ENCODE measurements around the gene RPS10.

DNA sequence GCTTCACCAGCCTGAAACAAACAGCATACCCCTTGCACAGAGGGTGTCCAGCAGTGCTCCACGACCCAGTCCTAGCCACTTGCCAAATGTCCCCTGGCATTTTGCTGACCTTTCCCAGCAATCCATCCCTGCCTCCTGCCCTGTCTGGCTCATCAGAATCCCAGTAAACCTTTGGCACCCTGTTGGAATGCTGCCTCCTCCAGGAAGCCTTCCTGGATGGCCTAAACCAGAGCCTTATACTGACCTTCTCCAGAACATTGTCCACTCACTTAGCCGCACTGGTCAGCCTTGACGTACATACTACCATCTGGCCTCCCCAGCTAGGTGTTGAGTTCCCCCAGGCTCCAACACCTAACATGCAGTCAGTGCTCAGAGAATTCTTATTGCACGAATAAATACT lies 38.0 kb upstream of the RPS10 start:
- no peak for TF ChIP-seq POLR2A (IDR thresholded peaks at IDR 0.05; ENCODE audit: control extremely low read depth in 1 of 2, low read depth in 2 of 2, low read length in 2 of 2)
- TF ChIP-seq, protein P1, sequence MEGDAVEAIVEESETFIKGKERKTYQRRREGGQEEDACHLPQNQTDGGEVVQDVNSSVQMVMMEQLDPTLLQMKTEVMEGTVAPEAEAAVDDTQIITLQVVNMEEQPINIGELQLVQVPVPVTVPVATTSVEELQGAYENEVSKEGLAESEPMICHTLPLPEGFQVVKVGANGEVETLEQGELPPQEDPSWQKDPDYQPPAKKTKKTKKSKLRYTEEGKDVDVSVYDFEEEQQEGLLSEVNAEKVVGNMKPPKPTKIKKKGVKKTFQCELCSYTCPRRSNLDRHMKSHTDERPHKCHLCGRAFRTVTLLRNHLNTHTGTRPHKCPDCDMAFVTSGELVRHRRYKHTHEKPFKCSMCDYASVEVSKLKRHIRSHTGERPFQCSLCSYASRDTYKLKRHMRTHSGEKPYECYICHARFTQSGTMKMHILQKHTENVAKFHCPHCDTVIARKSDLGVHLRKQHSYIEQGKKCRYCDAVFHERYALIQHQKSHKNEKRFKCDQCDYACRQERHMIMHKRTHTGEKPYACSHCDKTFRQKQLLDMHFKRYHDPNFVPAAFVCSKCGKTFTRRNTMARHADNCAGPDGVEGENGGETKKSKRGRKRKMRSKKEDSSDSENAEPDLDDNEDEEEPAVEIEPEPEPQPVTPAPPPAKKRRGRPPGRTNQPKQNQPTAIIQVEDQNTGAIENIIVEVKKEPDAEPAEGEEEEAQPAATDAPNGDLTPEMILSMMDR (IDR thresholded peaks at IDR 0.05; ENCODE audit: control extremely low read depth in 1 of 3, insufficient read depth in 1 of 3, low read depth in 1 of 3, low read length in 3 of 3) = no peak
- TF ChIP-seq RBBP5 (IDR thresholded peaks at IDR 0.05; ENCODE audit: borderline replicate concordance, low read depth, low read length) = no peak
- TF ChIP-seq, protein P2, sequence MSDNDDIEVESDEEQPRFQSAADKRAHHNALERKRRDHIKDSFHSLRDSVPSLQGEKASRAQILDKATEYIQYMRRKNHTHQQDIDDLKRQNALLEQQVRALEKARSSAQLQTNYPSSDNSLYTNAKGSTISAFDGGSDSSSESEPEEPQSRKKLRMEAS (IDR thresholded peaks at IDR 0.05) = no peak
- no peak for TF ChIP-seq EP300 (IDR thresholded peaks at IDR 0.05; ENCODE audit: borderline replicate concordance in 1 of 2, low read depth in 2 of 2, low read length in 2 of 2)
- no peak for TF ChIP-seq POLR2AphosphoS5 (IDR thresholded peaks at IDR 0.05; ENCODE audit: low read depth, low read length)
- TF ChIP-seq EZH2 (IDR thresholded peaks at IDR 0.05; ENCODE audit: low read depth, low read length, severe bottlenecking) = no peak
